Activated T-helper 2 cell treated with anti-CD3 and anti-CD28 coated beads, Interferon-gamma antibody, Interleukin-2, Interleukin-4, amounts not matched to agents 10 μg/mL and 5 μg/mL and 100 μg/mL, durations not matched to agents 14 hours and 24 hours and 36 hours (primary cell): ENCODE data around the gene FPR3. TPM values are rescaled to one million over a fixed set of nuclear protein-coding genes. Genes with fewer than 3 reads are reported as not detected.
"Not testable (repeated sequence)": the region's sequence is repeated elsewhere in the genome, so short reads cannot be mapped to it uniquely, and the experiment has no call there.

Source experiments
- DNase-seq: peaks from one replicate; pipeline ENCODE4 v3.0.0; 2021; ENCODE audit warnings: low spot score
- H3K27ac Mint-ChIP-seq: one replicate; pipeline ENCODE4 v1.8.0; 2021; ENCODE audit warnings: mixed read lengths
- H3K27me3 Mint-ChIP-seq: one replicate; pipeline ENCODE4 v1.8.0; 2021; ENCODE audit warnings: low read depth, mixed read lengths
- H3K36me3 Mint-ChIP-seq: one replicate; pipeline ENCODE4 v1.8.0; 2021; ENCODE audit warnings: low read depth, mixed read lengths
- H3K4me1 Mint-ChIP-seq: one replicate; pipeline ENCODE4 v1.8.0; 2021; ENCODE audit warnings: low read depth, mixed read lengths
- H3K4me3 Mint-ChIP-seq: one replicate; pipeline ENCODE4 v1.8.0; 2021; ENCODE audit warnings: low read depth, mild to moderate bottlenecking, moderate library complexity, mixed read lengths
- H3K9me3 Mint-ChIP-seq: one replicate; pipeline ENCODE4 v1.8.0; 2021; ENCODE audit warnings: mixed read lengths
- intact Hi-C: fragments of 100-400 bp; cut with micrococcal nuclease; formaldehyde crosslinking; loops from one replicate; pipeline ENCODE4 v1.15.1; 2023
- total RNA-seq: library from RNA; stranded (reverse); gene quantifications from 2 replicates; pipeline ENCODE4 v1.2.3, GENCODE V29; 2022

The FPR3 gene
- total RNA-seq, 1 donor from 2014 or later = not detected

GRCh38 chr19:51771376-51772130 is 23.4 kb upstream of the FPR3 start:
- peaks cover 3% of the 10 kb centered on the region for H3K9me3 Mint-ChIP-seq
- intact Hi-C loops = no loop called here
- no peak overlapping the region for H3K4me3 Mint-ChIP-seq
- H3K4me1 Mint-ChIP-seq = no peaks in the 10 kb centered on the region
- DNase-seq = no peak
- no peaks in the 10 kb centered on the region for H3K36me3 Mint-ChIP-seq
- no peak overlapping the region for H3K27ac Mint-ChIP-seq
- H3K27me3 Mint-ChIP-seq = peaks cover 2% of the 10 kb centered on the region

- intact Hi-C loops = no loop called here
- Mint-ChIP-seq H3K4me3 (no peak overlapping the region), H3K27me3 (peaks cover 2% of the 10 kb centered on the region), H3K4me1 (peaks cover 5% of the 10 kb centered on the region), H3K27ac (no peak overlapping the region), H3K36me3 (no peaks in the 10 kb centered on the region), H3K9me3 (peaks cover 3% of the 10 kb centered on the region)
- DNase-seq = no peak
These were observed 22.0 kb upstream of the FPR3 start for GRCh38 chr19:51772977-51773376.

GRCh38 chr19:51776561-51776960 is 18.4 kb upstream of the FPR3 start:
- H3K4me1 Mint-ChIP-seq, DNase-seq, H3K4me3 Mint-ChIP-seq, H3K9me3 Mint-ChIP-seq, H3K36me3 Mint-ChIP-seq, H3K27ac Mint-ChIP-seq, H3K27me3 Mint-ChIP-seq: not testable (repeated sequence)
- intact Hi-C loops = loop anchor here (5.0 kb wide), 1 partner anchor 461 kb away; no protein-coding TSS in a partner anchor

- no peak overlapping the region for H3K27ac Mint-ChIP-seq
These were observed 17.1 kb upstream of the FPR3 start for GRCh38 chr19:51777570-51778462.

GRCh38 chr19:51779181-51779580 is 15.8 kb upstream of the FPR3 start:
- no peaks in the 10 kb centered on the region for H3K36me3 Mint-ChIP-seq
- H3K4me1 Mint-ChIP-seq = peaks cover 6% of the 10 kb centered on the region
- no peaks in the 10 kb centered on the region for H3K9me3 Mint-ChIP-seq
- intact Hi-C loops = loop anchor here (5.0 kb wide), 1 partner anchor 458 kb away; no protein-coding TSS in a partner anchor
- peaks cover 4% of the 10 kb centered on the region for H3K27me3 Mint-ChIP-seq
- H3K27ac Mint-ChIP-seq = no peak overlapping the region
- no peak overlapping the region for H3K4me3 Mint-ChIP-seq
- no peak for DNase-seq

More at GRCh38 chr19:51777570-51778462, 17.1 kb upstream of the FPR3 start:
- DNase-seq = peak; percentile 12
- Mint-ChIP-seq H3K27me3 (peaks cover 4% of the 10 kb centered on the region), H3K9me3 (no peaks in the 10 kb centered on the region), H3K36me3 (no peaks in the 10 kb centered on the region), H3K4me1 (peaks cover 6% of the 10 kb centered on the region), H3K4me3 (no peak overlapping the region)
- intact Hi-C loops = loop anchor here (5.0 kb wide), 1 partner anchor 459 kb away; no protein-coding TSS in a partner anchor

- H3K27ac Mint-ChIP-seq = no peak overlapping the region
- intact Hi-C loops = loop anchor here (5.0 kb wide), 1 partner anchor 458 kb away; no protein-coding TSS in a partner anchor
- no peak for DNase-seq
- H3K4me1 Mint-ChIP-seq = peaks cover 6% of the 10 kb centered on the region
- peaks cover 4% of the 10 kb centered on the region for H3K27me3 Mint-ChIP-seq
- no peaks in the 10 kb centered on the region for H3K36me3 Mint-ChIP-seq
- no peaks in the 10 kb centered on the region for H3K9me3 Mint-ChIP-seq
- no peak overlapping the region for H3K4me3 Mint-ChIP-seq
These were observed 15.3 kb upstream of the FPR3 start for GRCh38 chr19:51779703-51780102.

GRCh38 chr19:51780270-51780669 is 14.7 kb upstream of the FPR3 start:
- H3K9me3 Mint-ChIP-seq = no peaks in the 10 kb centered on the region
- peaks cover 6% of the 10 kb centered on the region for H3K4me1 Mint-ChIP-seq
- peaks cover 4% of the 10 kb centered on the region for H3K27me3 Mint-ChIP-seq
- DNase-seq = no peak
- H3K27ac Mint-ChIP-seq = no peak overlapping the region
- intact Hi-C loops = no loop called here
- H3K4me3 Mint-ChIP-seq = no peak overlapping the region
- H3K36me3 Mint-ChIP-seq = no peaks in the 10 kb centered on the region

GRCh38 chr19:51781999-51782398 is 13.0 kb upstream of the FPR3 start:
- H3K9me3 Mint-ChIP-seq = peaks cover 2% of the 10 kb centered on the region
- H3K27me3 Mint-ChIP-seq = peaks cover 2% of the 10 kb centered on the region
- no peak for DNase-seq
- H3K36me3 Mint-ChIP-seq = no peaks in the 10 kb centered on the region
- no peak overlapping the region for H3K4me3 Mint-ChIP-seq
- peaks cover 6% of the 10 kb centered on the region for H3K4me1 Mint-ChIP-seq
- intact Hi-C loops = no loop called here
- no peak overlapping the region for H3K27ac Mint-ChIP-seq

- no peaks in the 10 kb centered on the region for H3K4me1 Mint-ChIP-seq
These were observed 11.6 kb upstream of the FPR3 start for GRCh38 chr19:51783372-51783771.

GRCh38 chr19:51784109-51784785 is 10.7 kb upstream of the FPR3 start:
- peaks cover 3% of the 10 kb centered on the region for H3K36me3 Mint-ChIP-seq
- DNase-seq = no peak
- intact Hi-C loops = no loop called here
- H3K4me3 Mint-ChIP-seq = no peak overlapping the region
- H3K9me3 Mint-ChIP-seq = peaks cover 15% of the 10 kb centered on the region
- no peak overlapping the region for H3K27ac Mint-ChIP-seq
- peaks cover under 1% of the 10 kb centered on the region for H3K27me3 Mint-ChIP-seq
- no peaks in the 10 kb centered on the region for H3K4me1 Mint-ChIP-seq

More at GRCh38 chr19:51783372-51783771, 11.6 kb upstream of the FPR3 start:
- Mint-ChIP-seq H3K36me3 (peaks cover 3% of the 10 kb centered on the region), H3K27me3 (peaks cover 2% of the 10 kb centered on the region), H3K9me3 (peaks cover 12% of the 10 kb centered on the region), H3K27ac (no peak overlapping the region), H3K4me3 (no peak overlapping the region)
- DNase-seq = no peak
- intact Hi-C loops = no loop called here

GRCh38 chr19:51784922-51785690 is 9.9 kb upstream of the FPR3 start:
- peaks cover 3% of the 10 kb centered on the region for H3K36me3 Mint-ChIP-seq
- intact Hi-C loops = no loop called here
- H3K27ac Mint-ChIP-seq = no peak overlapping the region
- H3K27me3 Mint-ChIP-seq = no peaks in the 10 kb centered on the region
- peaks cover 19% of the 10 kb centered on the region for H3K9me3 Mint-ChIP-seq
- no peaks in the 10 kb centered on the region for H3K4me1 Mint-ChIP-seq
- DNase-seq = peak; percentile 40
- H3K4me3 Mint-ChIP-seq = no peak overlapping the region
